Fibroblast of mammary gland (primary cell): ENCODE data around the gene ROMO1.

Experiments used
- DNase-seq: peaks from one replicate; pipeline ENCODE4 v3.0.0-alpha.2; 2010; ENCODE audit warnings: low read depth
- H3K4me3 ChIP-seq: 2 replicates; pipeline ENCODE4 v1.5.1; 2011; ENCODE audit warnings: low read depth, mild to moderate bottlenecking, low read length, moderate library complexity; ENCODE audit not compliant: control insufficient read depth
- TF ChIP-seq, protein P1 (sequence below): conservative IDR thresholded peaks from 2 replicates; pipeline ENCODE4 v1.5.1; 2011; ENCODE audit warnings: low read depth, low read length, inconsistent platforms; ENCODE audit not compliant: control insufficient read depth, insufficient read depth

Gene ROMO1

DNA sequence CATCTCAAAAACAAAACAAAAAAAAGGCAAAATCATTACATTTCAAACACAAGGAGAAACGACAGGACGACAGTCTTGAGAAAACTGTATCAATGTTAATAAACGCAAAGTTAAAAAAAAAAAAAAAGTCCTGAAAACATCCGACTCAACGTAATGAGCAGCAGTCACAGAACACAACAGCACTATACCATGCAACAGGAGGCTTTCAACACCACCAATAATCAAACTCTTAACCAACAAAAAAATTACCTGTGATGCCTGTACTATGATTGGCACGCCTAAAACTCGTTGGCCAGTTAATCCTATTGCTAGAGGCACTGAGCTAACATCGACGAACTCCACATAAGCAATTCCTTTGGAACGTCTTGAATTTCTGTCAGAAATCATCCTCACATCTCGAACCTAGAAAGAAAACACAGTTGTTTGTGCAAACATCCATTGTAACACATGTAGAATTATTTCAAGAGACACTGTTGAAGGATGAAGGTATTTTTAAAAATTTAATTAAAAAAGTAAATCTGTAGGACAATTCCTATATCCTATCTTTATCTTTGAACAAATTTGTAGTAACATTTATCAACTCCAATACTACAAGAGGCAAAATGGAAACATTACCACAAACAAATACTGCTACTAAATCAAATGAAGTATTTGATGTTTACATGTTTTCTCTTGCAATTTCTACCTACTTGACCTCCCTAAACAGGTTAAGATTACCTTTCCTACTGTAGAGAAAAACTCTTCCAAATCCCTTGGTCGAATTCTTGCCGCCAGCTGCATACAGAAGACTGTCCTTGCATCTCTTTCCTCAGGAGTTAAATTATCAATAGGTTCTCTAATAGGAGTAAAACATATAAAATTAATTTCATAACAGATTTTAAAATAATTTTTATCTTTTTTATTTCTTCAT, 25.4 kb downstream of the ROMO1 start:
- DNase-seq: no peak
- no peak overlapping the region for H3K4me3 ChIP-seq
- TF ChIP-seq, protein P1, sequence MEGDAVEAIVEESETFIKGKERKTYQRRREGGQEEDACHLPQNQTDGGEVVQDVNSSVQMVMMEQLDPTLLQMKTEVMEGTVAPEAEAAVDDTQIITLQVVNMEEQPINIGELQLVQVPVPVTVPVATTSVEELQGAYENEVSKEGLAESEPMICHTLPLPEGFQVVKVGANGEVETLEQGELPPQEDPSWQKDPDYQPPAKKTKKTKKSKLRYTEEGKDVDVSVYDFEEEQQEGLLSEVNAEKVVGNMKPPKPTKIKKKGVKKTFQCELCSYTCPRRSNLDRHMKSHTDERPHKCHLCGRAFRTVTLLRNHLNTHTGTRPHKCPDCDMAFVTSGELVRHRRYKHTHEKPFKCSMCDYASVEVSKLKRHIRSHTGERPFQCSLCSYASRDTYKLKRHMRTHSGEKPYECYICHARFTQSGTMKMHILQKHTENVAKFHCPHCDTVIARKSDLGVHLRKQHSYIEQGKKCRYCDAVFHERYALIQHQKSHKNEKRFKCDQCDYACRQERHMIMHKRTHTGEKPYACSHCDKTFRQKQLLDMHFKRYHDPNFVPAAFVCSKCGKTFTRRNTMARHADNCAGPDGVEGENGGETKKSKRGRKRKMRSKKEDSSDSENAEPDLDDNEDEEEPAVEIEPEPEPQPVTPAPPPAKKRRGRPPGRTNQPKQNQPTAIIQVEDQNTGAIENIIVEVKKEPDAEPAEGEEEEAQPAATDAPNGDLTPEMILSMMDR: no peak

DNA sequence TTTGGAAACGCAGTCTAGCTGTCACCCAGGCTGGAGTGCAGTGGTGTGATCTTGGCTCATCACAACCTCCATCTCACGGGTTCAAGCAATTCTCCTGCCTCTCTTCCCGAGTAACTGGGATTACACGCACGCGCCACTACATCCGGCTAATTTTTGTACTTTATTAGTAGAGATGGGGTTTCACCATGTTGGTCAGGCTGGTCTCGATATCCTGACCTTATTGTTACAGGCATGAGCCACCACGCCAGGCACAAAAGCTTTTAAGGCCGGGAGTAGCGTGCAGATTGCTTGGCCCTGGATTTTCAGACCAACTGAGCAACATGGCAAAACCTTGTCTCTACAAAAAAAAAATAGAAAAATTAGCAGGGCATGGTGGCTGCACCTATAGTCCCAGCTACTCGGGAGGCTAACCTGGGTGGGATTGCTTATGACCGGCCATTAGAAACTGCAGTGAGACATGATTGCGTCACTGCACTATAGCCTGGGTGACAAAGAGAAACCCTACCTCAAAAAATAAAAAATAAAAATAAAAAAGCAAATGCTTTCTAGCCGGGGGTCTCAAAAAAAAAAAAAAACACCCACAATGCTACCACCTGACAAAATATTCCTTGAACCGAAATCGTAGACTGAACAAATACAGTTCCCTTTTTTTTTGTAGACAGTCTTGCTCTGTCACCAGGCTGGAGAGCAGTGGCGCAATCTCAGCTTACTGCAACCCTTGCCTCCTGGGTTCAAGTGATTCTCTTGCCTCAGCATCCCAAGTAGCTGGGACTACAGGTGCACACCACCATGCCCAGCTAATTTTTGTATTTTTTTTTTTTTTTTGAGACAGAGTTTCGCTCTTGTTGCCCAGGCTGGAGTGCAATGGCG, 27.9 kb downstream of the ROMO1 start:
- H3K4me3 ChIP-seq: no peak overlapping the region
- TF ChIP-seq, protein P1: no peak
- no peak for DNase-seq

DNA sequence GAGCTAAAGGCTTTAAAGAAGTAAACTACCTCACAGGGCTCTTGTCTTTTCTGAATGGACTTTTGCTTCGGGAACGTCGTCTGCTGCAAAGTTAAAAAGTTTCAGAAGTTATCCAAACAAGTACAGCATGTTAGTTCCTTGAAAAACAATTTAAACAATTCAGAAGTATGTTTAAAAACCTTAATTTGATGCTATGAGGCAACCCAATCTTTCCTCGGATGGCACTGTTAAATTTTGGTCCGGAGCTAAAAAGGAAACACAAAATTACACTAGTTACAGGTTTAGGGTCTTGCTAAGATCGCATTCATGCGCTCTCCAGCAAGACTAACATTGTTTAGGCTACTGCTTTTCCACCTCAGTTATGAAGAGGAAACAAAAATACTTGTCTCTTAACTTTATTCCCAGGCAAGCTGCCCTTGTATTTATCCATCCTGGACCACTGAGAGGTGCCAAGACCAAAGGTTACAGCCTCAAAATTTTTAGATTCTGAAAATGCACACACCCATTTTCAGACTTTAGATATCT, 30.1 kb downstream of the ROMO1 start:
- H3K4me3 ChIP-seq: no peak overlapping the region
- TF ChIP-seq, protein P1: no peak
- DNase-seq: no peak

DNA sequence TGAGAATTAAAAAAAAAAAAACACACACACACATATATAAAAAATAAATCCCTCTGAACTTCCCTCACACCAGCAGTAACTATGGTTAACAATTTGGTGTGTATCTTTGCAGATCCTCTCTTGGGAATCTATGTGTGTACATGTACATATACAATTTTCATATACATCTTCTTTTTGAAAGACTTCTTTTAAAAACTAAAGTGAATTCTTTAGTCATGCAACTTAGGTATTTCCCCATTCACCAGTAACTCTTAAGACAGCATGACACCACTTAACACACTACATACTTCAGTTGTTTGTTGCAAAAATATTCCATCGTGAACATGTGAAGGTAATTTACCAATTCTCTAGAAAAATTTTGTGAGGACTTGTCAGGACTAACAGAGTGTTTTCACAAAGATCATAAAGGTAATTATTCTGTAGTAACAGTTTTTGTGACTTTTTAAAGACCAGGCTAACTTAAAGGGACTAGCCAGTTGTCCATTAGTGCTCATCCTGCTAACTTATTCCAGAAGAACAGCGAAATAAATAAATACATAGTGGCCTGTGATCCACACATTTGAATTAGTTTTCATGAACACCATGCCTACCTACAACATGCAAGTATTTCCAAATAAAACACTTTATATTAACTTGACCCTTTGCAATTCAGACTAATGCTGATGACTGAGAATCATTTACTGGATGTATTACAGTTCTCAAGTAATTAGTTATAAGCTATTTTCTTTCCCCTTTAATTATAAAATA, 30.8 kb downstream of the ROMO1 start:
- TF ChIP-seq, protein P1: no peak
- DNase-seq: no peak
- no peak overlapping the region for H3K4me3 ChIP-seq

DNA sequence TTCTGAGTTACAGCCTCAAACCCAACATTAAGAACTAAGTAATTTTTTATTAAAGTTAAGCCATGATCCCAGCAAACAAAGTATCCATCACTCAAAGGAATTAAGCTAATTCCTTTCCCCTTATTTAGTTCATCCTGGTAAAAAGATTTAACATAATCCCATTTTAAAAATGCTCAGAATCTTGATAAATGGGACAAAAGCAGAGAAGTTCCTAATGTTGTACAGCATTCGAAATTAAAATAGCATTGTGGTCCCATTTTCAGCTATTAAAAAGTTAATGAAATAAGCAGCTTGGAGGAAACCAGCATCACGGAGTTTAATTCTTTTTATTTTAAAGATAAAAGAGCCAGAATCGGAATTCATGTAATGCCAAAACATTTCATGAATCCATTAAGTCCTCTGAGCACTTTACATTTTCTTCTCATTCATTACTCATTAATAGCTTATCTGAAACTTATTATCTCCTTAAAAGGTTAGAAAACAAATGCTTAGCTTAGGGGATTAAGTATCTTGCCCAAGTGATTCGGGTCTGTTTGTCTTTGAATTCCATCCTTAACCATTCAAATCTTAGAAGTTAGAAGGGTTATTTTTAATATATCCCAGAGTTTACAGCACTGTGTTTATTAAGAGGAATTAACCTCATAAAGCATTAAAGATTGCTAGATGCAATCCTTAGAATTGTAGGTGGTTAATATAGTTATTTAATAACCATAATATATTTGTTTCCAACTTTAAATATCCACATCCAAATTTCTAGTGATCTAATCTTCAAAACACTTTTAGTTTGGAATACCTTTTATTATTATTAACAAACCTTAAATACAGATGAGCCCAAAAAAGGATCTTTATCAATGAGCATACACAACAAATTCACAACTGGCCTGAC, 31.6 kb downstream of the ROMO1 start:
- TF ChIP-seq, protein P1: no peak
- H3K4me3 ChIP-seq: no peak overlapping the region
- no peak for DNase-seq
